Left renal pelvis (tissue), 4 donors: ENCODE measurements around the gene NHS. TPM values are rescaled to one million over a fixed set of nuclear protein-coding genes. Genes with fewer than 3 reads are reported as not detected.

Experiments used
- DNase-seq, 4 donors: peaks; one replicate each; pipeline ENCODE4 v3.0.0-alpha.2; 2013; ENCODE audit warnings: low read depth in 4 of 4, low spot score in 3 of 4
- polyA plus RNA-seq, 4 donors: library from polyadenylated mRNA; unstranded; fragments of 120-200 nt; gene quantifications; one replicate each; pipeline ENCODE4 v1.2.1, GENCODE V29; 2013; ENCODE audit not compliant: insufficient read length in 4 of 4

The NHS gene
- polyA plus RNA-seq, 4 donors = 15.5 to 20.0 (median 19.0) TPM

- DNase-seq = no peak
Observed at GRCh38 chrX:17403972-17404371, 29.0 kb downstream of the NHS start.

- DNase-seq = no peak
Observed at GRCh38 chrX:17405225-17405969, 30.4 kb downstream of the NHS start.

GRCh38 chrX:17409566-17410290, 34.7 kb downstream of the NHS start:
- no peak for DNase-seq

GRCh38 chrX:17410651-17411050, 35.7 kb downstream of the NHS start:
- DNase-seq = no peak

GRCh38 chrX:17411205-17411604, 36.2 kb downstream of the NHS start:
- DNase-seq = no peak

GRCh38 chrX:17412692-17413091, 37.7 kb downstream of the NHS start:
- DNase-seq = no peak

- DNase-seq = no peak
Observed at GRCh38 chrX:17413228-17413627, 38.2 kb downstream of the NHS start.

- DNase-seq = no peak
Observed at GRCh38 chrX:17414027-17414658, 39.1 kb downstream of the NHS start.

- DNase-seq = no peak
Observed at GRCh38 chrX:17414839-17415238, 39.8 kb downstream of the NHS start.

- DNase-seq = no peak
Observed at GRCh38 chrX:17415242-17415810, 40.3 kb downstream of the NHS start.

- DNase-seq = no peak
Observed at GRCh38 chrX:17417372-17417771, 42.4 kb downstream of the NHS start.

- no peak for DNase-seq
Observed at GRCh38 chrX:17425136-17425535, 50.1 kb downstream of the NHS start.

GRCh38 chrX:17425551-17425950, 50.6 kb downstream of the NHS start:
- no peak for DNase-seq

- no peak for DNase-seq
Observed at GRCh38 chrX:17431171-17431570, 56.2 kb downstream of the NHS start.

- no peak for DNase-seq
Observed at GRCh38 chrX:17432158-17432557, 57.2 kb downstream of the NHS start.

- DNase-seq = no peak
Observed at GRCh38 chrX:17433965-17434364, 59.0 kb downstream of the NHS start.

- no peak for DNase-seq
Observed at GRCh38 chrX:17435476-17435875, 60.5 kb downstream of the NHS start.

- no peak for DNase-seq
Observed at GRCh38 chrX:17438221-17438620, 63.2 kb downstream of the NHS start.

- DNase-seq = no peak
Observed at GRCh38 chrX:17440258-17440657, 65.3 kb downstream of the NHS start.

- DNase-seq = no peak
Observed at GRCh38 chrX:17440836-17441235, 65.8 kb downstream of the NHS start.

- no peak for DNase-seq
Observed at GRCh38 chrX:17441965-17442364, 67.0 kb downstream of the NHS start.
